SK-N-SH (cell line): ENCODE results near the gene IL27RA.

Experiments used
- CHD2 ChIP-seq: fragments of 150-350 bp; IDR thresholded peaks from 2 replicates; pipeline ENCODE4 v1.6.1; 2018; ENCODE audit warnings: low read length; ENCODE audit not compliant: partially characterized antibody
- EP300 ChIP-seq, 2 experiments: IDR thresholded peaks; 2 replicates each; pipeline versions ENCODE4 v1.4.0 to v1.6.1; 2012; ENCODE audit warnings: borderline replicate concordance in 1 of 2, low read depth in 1 of 2, low read length in 1 of 2
- EZH2phosphoT487 ChIP-seq: fragments of 200-600 bp; sonication (generic); IDR thresholded peaks from 2 replicates; pipeline ENCODE4 v1.6.1; 2017; ENCODE audit warnings: low read depth, mixed run types, mild to moderate bottlenecking, antibody characterized with exemption, moderate library complexity, borderline replicate concordance
- FOXM1 ChIP-seq: IDR thresholded peaks from 2 replicates; pipeline ENCODE4 v1.4.0; 2012; ENCODE audit warnings: low read depth, mild to moderate bottlenecking
- GABPA ChIP-seq: IDR thresholded peaks from 2 replicates; pipeline ENCODE4 v1.4.0; 2012; ENCODE audit warnings: low read depth, mild to moderate bottlenecking
- POLR2AphosphoS5 ChIP-seq: IDR thresholded peaks from 2 replicates; pipeline ENCODE4 v1.6.1; 2012; ENCODE audit warnings: low read depth, low read length
- RAD21 ChIP-seq: IDR thresholded peaks from 2 replicates; pipeline ENCODE4 v1.6.1; 2012; ENCODE audit warnings: mild to moderate bottlenecking, low read length
- SMC3 ChIP-seq: IDR thresholded peaks from 2 replicates; pipeline ENCODE4 v1.6.1; 2012; ENCODE audit warnings: low read depth, low read length, improper control_type of control experiment
- TAF1 ChIP-seq: IDR thresholded peaks from 2 replicates; pipeline ENCODE4 v1.6.1; 2012; ENCODE audit warnings: low read depth, mild to moderate bottlenecking, low read length, moderate library complexity, borderline replicate concordance
- TEAD4 ChIP-seq: IDR thresholded peaks from 2 replicates; pipeline ENCODE4 v1.4.0; 2012; ENCODE audit warnings: mild to moderate bottlenecking, borderline replicate concordance; ENCODE audit not compliant: insufficient read depth
- TF ChIP-seq, protein P1 (sequence below): fragments of 200-600 bp; sonication (generic); IDR thresholded peaks from 2 replicates; pipeline ENCODE4 v1.6.1; 2017; ENCODE audit warnings: antibody characterized with exemption, mild to moderate bottlenecking, moderate library complexity
- TF ChIP-seq, protein P2 (sequence below): IDR thresholded peaks from 2 replicates; pipeline ENCODE4 v1.6.1; 2012; ENCODE audit warnings: mild to moderate bottlenecking, low read depth, low read length, moderate library complexity

DNA sequence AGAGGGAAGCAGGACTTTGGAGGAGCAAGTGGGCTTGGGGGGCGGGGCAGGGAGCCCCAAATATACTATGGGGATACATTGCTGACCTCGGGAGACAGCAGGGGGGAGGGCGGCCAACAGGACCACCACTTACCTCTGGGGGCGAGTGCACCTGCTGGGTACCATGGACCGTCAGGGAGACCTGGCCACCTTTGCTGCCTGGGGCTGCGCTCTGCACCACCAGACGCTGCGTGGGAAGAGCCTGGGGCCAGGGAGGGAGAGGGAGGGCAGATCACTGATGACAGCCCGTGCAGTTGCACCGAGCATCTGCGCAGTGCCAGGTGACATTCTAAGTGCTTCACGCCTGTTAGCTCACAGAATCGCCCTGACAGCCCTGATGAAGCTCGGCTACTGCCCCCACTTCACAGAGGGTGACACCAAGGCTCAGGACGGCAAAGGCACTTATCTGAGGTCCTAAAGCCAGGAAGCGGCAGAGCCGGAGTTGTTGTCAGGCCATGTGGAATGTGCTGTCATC, 49.5 kb upstream of the IL27RA start:
- TF ChIP-seq, protein P1, sequence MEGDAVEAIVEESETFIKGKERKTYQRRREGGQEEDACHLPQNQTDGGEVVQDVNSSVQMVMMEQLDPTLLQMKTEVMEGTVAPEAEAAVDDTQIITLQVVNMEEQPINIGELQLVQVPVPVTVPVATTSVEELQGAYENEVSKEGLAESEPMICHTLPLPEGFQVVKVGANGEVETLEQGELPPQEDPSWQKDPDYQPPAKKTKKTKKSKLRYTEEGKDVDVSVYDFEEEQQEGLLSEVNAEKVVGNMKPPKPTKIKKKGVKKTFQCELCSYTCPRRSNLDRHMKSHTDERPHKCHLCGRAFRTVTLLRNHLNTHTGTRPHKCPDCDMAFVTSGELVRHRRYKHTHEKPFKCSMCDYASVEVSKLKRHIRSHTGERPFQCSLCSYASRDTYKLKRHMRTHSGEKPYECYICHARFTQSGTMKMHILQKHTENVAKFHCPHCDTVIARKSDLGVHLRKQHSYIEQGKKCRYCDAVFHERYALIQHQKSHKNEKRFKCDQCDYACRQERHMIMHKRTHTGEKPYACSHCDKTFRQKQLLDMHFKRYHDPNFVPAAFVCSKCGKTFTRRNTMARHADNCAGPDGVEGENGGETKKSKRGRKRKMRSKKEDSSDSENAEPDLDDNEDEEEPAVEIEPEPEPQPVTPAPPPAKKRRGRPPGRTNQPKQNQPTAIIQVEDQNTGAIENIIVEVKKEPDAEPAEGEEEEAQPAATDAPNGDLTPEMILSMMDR = no peak
- no peak for TF ChIP-seq RAD21
- TF ChIP-seq EP300 (IDR thresholded peaks at IDR 0.05; ENCODE audit: borderline replicate concordance in 1 of 2, low read depth in 1 of 2, low read length in 1 of 2) = no peak
- no peak for TF ChIP-seq EZH2phosphoT487
- TF ChIP-seq SMC3 = no peak
- no peak for TF ChIP-seq GABPA
- no peak for TF ChIP-seq TEAD4
- TF ChIP-seq, protein P2, sequence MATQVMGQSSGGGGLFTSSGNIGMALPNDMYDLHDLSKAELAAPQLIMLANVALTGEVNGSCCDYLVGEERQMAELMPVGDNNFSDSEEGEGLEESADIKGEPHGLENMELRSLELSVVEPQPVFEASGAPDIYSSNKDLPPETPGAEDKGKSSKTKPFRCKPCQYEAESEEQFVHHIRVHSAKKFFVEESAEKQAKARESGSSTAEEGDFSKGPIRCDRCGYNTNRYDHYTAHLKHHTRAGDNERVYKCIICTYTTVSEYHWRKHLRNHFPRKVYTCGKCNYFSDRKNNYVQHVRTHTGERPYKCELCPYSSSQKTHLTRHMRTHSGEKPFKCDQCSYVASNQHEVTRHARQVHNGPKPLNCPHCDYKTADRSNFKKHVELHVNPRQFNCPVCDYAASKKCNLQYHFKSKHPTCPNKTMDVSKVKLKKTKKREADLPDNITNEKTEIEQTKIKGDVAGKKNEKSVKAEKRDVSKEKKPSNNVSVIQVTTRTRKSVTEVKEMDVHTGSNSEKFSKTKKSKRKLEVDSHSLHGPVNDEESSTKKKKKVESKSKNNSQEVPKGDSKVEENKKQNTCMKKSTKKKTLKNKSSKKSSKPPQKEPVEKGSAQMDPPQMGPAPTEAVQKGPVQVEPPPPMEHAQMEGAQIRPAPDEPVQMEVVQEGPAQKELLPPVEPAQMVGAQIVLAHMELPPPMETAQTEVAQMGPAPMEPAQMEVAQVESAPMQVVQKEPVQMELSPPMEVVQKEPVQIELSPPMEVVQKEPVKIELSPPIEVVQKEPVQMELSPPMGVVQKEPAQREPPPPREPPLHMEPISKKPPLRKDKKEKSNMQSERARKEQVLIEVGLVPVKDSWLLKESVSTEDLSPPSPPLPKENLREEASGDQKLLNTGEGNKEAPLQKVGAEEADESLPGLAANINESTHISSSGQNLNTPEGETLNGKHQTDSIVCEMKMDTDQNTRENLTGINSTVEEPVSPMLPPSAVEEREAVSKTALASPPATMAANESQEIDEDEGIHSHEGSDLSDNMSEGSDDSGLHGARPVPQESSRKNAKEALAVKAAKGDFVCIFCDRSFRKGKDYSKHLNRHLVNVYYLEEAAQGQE = no peak
- no peak for TF ChIP-seq FOXM1
- TF ChIP-seq CHD2 = no peak
- no peak for TF ChIP-seq POLR2AphosphoS5
- no peak for TF ChIP-seq TAF1
